GM12865 (cell line): Measurements from ENCODE around the gene KIAA0408.

Experiments used
- DNase-seq: peaks from one replicate; pipeline ENCODE4 v3.0.0; 2010; ENCODE audit warnings: low read depth
- H3K4me3 ChIP-seq: 2 replicates; pipeline ENCODE4 v1.5.1; 2011; ENCODE audit warnings: mild to moderate bottlenecking, low read depth, low read length, control low read depth
- TF ChIP-seq, protein P1 (sequence below): IDR thresholded peaks from 2 replicates; pipeline ENCODE4 v1.5.1; 2011; ENCODE audit warnings: low read length, control low read depth, low read depth, inconsistent platforms; ENCODE audit not compliant: insufficient read depth; ENCODE audit errors: missing control alignments

KIAA0408 gene

DNA sequence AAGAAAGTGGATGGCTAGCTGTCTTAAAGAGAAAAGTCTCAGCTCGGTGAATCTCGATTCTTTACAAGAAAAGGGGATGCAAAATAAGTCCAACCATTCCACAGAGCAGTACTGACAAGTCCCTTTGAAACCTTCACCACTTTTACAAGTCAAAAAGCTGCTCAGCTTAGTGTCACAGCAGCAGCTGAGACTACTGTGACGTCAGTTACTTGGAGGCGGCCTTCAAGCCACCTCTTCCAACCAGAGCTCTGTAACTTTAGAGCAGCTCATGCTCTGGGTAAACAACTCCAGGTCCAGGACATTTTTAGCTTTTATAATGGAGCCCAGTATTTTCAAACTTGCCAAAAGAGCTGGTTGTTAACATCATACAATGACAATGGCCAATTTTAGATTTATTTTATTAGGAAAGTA lies at the start of gene KIAA0408:
Gene KIAA0408, minus strand, starts transcription at position 159 of the 411 bp plus-strand sequence. CDS start 5,408 bp downstream, outside the sequence.
- TF ChIP-seq, protein P1, sequence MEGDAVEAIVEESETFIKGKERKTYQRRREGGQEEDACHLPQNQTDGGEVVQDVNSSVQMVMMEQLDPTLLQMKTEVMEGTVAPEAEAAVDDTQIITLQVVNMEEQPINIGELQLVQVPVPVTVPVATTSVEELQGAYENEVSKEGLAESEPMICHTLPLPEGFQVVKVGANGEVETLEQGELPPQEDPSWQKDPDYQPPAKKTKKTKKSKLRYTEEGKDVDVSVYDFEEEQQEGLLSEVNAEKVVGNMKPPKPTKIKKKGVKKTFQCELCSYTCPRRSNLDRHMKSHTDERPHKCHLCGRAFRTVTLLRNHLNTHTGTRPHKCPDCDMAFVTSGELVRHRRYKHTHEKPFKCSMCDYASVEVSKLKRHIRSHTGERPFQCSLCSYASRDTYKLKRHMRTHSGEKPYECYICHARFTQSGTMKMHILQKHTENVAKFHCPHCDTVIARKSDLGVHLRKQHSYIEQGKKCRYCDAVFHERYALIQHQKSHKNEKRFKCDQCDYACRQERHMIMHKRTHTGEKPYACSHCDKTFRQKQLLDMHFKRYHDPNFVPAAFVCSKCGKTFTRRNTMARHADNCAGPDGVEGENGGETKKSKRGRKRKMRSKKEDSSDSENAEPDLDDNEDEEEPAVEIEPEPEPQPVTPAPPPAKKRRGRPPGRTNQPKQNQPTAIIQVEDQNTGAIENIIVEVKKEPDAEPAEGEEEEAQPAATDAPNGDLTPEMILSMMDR, result no peak
- no peak within 1 kb of the TSS for H3K4me3 ChIP-seq

GRCh38 chr6:127506894-127507293 lies 47.7 kb upstream of the KIAA0408 start:
- DNase-seq, result no peak
- TF ChIP-seq, protein P1, result no peak
- no peak overlapping the region for H3K4me3 ChIP-seq

More for the DNA sequence above, at the start of gene KIAA0408:
- DNase-seq, result peak; percentile 1

DNA sequence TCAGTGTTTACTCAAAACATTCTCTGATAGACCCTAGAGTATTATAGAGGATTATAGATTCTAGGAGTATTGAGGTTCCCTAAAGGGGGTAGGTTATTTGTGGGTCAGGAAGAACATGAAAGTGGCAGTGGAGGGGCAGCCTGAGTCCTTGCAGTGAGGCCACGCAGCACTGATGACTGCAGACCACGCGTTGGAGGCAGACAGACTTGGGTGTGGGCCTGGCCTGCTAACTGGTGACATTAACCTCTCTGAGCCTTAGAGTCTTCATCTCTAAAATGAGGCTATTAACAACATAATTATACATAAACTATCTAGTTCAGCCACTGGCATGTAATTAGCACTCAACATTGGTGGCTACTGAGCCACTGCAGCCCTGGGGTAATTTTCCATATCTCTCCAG lies 43.8 kb upstream of the KIAA0408 start:
- TF ChIP-seq, protein P1, result no peak
- DNase-seq, result no peak
- H3K4me3 ChIP-seq, result no peak overlapping the region

GRCh38 chr6:127497410-127497809 lies 38.2 kb upstream of the KIAA0408 start:
- TF ChIP-seq, protein P1, result no peak
- no peak overlapping the region for H3K4me3 ChIP-seq
- no peak for DNase-seq

GRCh38 chr6:127496471-127496870 lies 37.3 kb upstream of the KIAA0408 start:
- no peak for DNase-seq
- H3K4me3 ChIP-seq, result no peak overlapping the region
- TF ChIP-seq, protein P1, result no peak

DNA sequence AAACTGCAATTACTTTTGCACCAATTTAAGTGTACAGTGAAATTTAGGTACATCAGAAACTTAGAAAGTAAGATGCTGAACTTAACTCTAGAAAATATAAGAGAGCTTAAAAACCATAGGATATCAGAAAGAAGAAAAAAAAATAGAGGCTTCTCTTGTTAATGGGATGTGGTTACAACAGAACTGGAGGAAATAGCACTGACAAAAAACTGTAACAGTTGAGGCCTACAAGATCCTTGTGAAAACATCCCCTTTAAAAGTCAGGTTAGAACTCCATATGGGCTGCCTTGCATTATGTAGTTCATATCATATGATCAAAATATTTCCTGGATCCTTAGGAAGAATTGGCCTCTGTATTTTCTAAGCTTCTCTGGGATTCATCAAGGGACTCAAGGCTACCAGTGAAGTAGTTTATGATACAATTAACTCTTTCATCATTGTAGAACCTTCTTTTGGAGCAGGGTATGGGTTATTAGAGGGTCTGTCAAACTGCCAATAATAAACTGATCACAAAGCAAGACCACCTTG lies 35.1 kb upstream of the KIAA0408 start:
- TF ChIP-seq, protein P1, result no peak
- no peak for DNase-seq

GRCh38 chr6:127489248-127489647 lies 30.1 kb upstream of the KIAA0408 start:
- TF ChIP-seq, protein P1, result no peak
- H3K4me3 ChIP-seq, result no peak overlapping the region
- DNase-seq, result no peak

More for the DNA sequence above, 35.1 kb upstream of the KIAA0408 start:
- no peak overlapping the region for H3K4me3 ChIP-seq
